ENCODE data around the gene ZNF385D. TPM values are rescaled to one million over a fixed set of nuclear protein-coding genes. Genes with fewer than 3 reads are reported as not detected.

Gene ZNF385D
- total RNA-seq, 1 donor from 2014 or later = not detected

DNA sequence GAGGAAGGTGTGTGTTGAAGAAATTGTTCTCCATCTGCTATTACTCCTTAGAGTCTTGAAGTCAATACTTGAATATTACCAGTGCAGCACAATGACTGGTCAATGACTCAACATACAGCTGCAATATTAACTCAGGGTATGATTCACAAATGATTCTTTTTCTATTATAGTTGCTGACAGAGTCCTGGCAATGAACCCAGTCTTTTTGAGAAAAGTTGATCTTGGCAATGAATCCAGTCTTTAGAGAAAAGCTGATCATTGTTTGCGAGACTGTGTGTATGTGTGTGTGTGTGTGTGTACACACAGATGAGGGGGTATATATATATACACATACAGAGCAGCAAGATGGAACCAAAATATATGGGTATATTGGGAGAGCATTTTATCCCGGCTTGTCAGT lies 315.1 kb downstream of the ZNF385D start:
- ATAC-seq (ENCODE audit: low read depth) (no peak), DNase-seq (no peak)
- Mint-ChIP-seq H3K27ac (no peak overlapping the region), H3K4me1 (no peaks in the 10 kb centered on the region), H3K9me3 (peaks cover 4% of the 10 kb centered on the region), H3K4me3 (no peak overlapping the region), H3K27me3 (no peaks in the 10 kb centered on the region), H3K36me3 (ENCODE audit: low read depth) (no peaks in the 10 kb centered on the region)
- intact Hi-C loops (cut with micrococcal nuclease) = no loop called here
- TF ChIP-seq, protein P1, sequence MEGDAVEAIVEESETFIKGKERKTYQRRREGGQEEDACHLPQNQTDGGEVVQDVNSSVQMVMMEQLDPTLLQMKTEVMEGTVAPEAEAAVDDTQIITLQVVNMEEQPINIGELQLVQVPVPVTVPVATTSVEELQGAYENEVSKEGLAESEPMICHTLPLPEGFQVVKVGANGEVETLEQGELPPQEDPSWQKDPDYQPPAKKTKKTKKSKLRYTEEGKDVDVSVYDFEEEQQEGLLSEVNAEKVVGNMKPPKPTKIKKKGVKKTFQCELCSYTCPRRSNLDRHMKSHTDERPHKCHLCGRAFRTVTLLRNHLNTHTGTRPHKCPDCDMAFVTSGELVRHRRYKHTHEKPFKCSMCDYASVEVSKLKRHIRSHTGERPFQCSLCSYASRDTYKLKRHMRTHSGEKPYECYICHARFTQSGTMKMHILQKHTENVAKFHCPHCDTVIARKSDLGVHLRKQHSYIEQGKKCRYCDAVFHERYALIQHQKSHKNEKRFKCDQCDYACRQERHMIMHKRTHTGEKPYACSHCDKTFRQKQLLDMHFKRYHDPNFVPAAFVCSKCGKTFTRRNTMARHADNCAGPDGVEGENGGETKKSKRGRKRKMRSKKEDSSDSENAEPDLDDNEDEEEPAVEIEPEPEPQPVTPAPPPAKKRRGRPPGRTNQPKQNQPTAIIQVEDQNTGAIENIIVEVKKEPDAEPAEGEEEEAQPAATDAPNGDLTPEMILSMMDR (IDR thresholded peaks at IDR 0.05) = no peak
- ChIA-PET POLR2A (no interaction called here), CTCF (no interaction called here)

DNA sequence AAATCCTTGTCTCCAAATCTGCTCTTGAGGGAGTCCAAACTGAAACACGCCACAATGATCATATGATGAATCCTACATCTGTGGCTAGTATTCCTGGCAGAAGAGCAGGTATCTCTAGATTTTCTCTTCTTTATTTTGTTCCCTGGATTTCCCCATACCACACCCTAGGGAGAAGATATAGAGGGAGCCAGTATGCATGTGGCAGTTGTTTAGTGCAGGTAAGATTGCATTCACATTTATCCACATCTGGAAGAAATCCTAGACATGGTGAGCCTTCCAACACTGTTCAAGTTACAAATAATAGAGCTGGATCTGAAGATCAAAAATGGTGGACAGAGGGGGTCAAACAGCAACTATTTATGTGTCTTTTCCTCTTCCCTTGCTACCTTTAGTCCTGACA lies 316.7 kb downstream of the ZNF385D start:
- ATAC-seq (ENCODE audit: low read depth) = no peak
- H3K9me3 Mint-ChIP-seq = peaks cover 4% of the 10 kb centered on the region
- DNase-seq = no peak
- intact Hi-C loops (cut with micrococcal nuclease) = no loop called here
- no peaks in the 10 kb centered on the region for H3K36me3 Mint-ChIP-seq (ENCODE audit: low read depth)
- TF ChIP-seq, protein P1 (IDR thresholded peaks at IDR 0.05) = no peak
- no peak overlapping the region for H3K27ac Mint-ChIP-seq
- no peak overlapping the region for H3K4me3 Mint-ChIP-seq
- POLR2A ChIA-PET = no interaction called here
- H3K27me3 Mint-ChIP-seq = no peaks in the 10 kb centered on the region
- CTCF ChIA-PET = no interaction called here
- H3K4me1 Mint-ChIP-seq = no peaks in the 10 kb centered on the region

DNA sequence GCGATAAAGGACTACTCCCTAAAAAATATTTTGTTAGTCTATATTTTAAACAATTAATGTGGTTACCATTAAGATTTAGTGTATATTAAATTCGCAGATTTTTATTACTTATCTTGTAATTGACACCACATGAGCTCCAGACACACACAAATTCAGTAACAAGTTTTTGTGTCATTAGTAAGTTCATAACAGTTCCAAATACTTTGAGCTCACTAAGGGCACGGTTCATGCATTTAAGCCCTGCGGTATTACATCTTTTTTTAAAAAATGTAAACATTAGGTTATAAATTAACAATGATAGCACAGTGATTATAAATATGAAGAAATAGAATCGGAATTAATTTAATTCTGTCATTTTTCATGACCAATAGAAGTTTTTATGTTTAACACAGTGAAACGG lies 317.3 kb downstream of the ZNF385D start:
- no peaks in the 10 kb centered on the region for H3K27me3 Mint-ChIP-seq
- ATAC-seq (ENCODE audit: low read depth) = no peak
- intact Hi-C loops (cut with micrococcal nuclease) = no loop called here

DNA sequence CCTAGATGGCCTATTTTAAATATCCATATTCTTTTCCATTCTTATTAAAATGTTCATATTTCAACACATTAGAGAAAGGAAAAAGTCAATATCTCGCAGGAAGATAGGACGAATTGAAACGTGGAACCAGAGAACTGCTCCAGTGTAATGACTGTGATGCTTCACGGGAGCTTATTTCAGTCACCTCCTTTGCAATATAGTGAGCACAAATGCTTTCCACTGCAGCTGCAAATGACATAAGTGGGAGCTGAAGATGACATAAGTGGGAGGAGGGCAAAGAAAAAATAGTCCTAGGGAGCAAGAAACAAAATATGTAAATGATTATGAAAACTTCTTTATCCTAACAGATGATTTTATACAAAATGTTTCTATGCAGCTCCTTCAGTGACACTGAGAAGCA lies 324.1 kb downstream of the ZNF385D start:
- no peaks in the 10 kb centered on the region for H3K36me3 Mint-ChIP-seq (ENCODE audit: low read depth)
- intact Hi-C loops (cut with micrococcal nuclease) = no loop called here
- ChIA-PET POLR2A (no interaction called here), CTCF (no interaction called here)
- DNase-seq (no peak), ATAC-seq (ENCODE audit: low read depth) (no peak)
- TF ChIP-seq, protein P1 (IDR thresholded peaks at IDR 0.05) = no peak
- H3K27ac Mint-ChIP-seq = no peak overlapping the region
- no peaks in the 10 kb centered on the region for H3K27me3 Mint-ChIP-seq
- no peak overlapping the region for H3K4me3 Mint-ChIP-seq
- no peaks in the 10 kb centered on the region for H3K9me3 Mint-ChIP-seq
- no peaks in the 10 kb centered on the region for H3K4me1 Mint-ChIP-seq

More for the DNA sequence above, 317.3 kb downstream of the ZNF385D start:
- ChIA-PET CTCF (no interaction called here), POLR2A (no interaction called here)
- TF ChIP-seq, protein P1 (IDR thresholded peaks at IDR 0.05) = no peak
- no peak for DNase-seq
- no peak overlapping the region for H3K4me3 Mint-ChIP-seq
- no peak overlapping the region for H3K27ac Mint-ChIP-seq
- H3K4me1 Mint-ChIP-seq = no peaks in the 10 kb centered on the region
- peaks cover 4% of the 10 kb centered on the region for H3K9me3 Mint-ChIP-seq
- no peaks in the 10 kb centered on the region for H3K36me3 Mint-ChIP-seq (ENCODE audit: low read depth)

DNA sequence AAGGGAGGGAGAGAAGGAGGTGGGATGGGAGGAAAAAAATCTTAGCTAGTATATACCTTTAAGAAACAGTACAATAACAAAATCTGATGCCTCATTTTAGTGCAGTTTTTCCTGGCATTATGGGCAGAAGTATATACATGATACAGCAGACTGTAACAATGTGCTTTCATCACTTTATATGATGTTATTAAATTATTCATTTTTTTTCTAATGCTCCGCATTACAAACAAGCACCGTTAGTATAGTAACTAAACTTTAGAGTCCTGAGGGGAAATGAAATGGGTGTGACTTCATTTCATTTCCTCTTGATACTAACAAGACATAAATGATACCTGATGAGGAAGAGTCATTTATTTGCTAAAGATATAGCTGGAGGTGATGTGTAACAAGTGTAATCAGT lies 325.3 kb downstream of the ZNF385D start:
- Mint-ChIP-seq H3K36me3 (ENCODE audit: low read depth) (no peaks in the 10 kb centered on the region), H3K4me3 (no peak overlapping the region), H3K27ac (no peak overlapping the region), H3K27me3 (no peaks in the 10 kb centered on the region), H3K4me1 (no peaks in the 10 kb centered on the region), H3K9me3 (no peaks in the 10 kb centered on the region)
- TF ChIP-seq, protein P1 (IDR thresholded peaks at IDR 0.05) = no peak
- ATAC-seq (ENCODE audit: low read depth) (no peak), DNase-seq (no peak)
- ChIA-PET CTCF (no interaction called here), POLR2A (no interaction called here)
- intact Hi-C loops (cut with micrococcal nuclease) = no loop called here

Data from activated B cell treated with CpG ODN at 0.5 μM for 24 hours (primary cell).